Measurements from ENCODE around the gene PPP3CA. TPM values are rescaled to one million over a fixed set of nuclear protein-coding genes. Genes with fewer than 3 reads are reported as not detected.

Gene PPP3CA
- total and polyA plus RNA-seq, 2 of the 8 experiments (the other 6 are each of a cell fraction or from before 2014, with no cell fraction given) = 7.9 to 35.0 TPM

DNA sequence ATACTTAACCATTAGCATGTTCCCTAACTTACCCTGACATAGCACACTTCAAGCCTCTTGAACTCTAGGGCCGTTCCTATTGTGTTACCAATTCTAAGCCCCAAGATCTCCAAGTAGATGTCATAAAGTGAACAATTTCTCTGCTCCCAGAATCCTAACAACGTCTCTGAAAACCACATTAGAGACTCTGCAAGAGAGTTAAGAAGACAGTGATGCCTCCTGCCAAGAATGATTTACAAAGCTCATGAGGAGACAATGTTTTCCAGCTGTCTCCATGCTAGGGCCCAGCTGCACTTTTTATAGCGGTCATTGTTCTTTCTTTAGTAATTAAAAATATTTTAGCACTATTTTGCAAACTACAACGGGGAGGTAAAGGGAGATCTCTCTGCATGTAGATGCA lies 358.4 kb downstream of the PPP3CA start:
- no peak overlapping the region for H2BK20ac ChIP-seq (ENCODE audit: low read length)
- H3K18ac ChIP-seq (ENCODE audit: extremely low read depth, low read length) = no peak overlapping the region
- DNase-seq (ENCODE audit: low read depth in 1 of 2, low spot score in 2 of 2) (no peak), FAIRE-seq (no peak)
- no peak overlapping the region for H3K4ac ChIP-seq (replicated peaks; ENCODE audit: insufficient read length, low read depth, low read length)
- no peak overlapping the region for H3K9ac ChIP-seq (replicated peaks in 1 of 4; ENCODE audit: extremely low read depth in 1 of 4, low read depth in 3 of 4, low read length in 3 of 4)
- H3K4me1 ChIP-seq (replicated peaks in 1 of 4; ENCODE audit: control insufficient read depth in 3 of 4, insufficient read depth in 4 of 4, low read length in 3 of 4) = peaks cover 0 to 11% (median 6%) of the 10 kb centered on the region in 4 experiments; a peak in 2 of 7 replicates
- H2AFZ ChIP-seq (ENCODE audit: low read length) = no peak overlapping the region
- H4K20me1 ChIP-seq (replicated peaks in 1 of 2; ENCODE audit: control insufficient read depth in 1 of 2, insufficient read depth in 2 of 2, low read length in 2 of 2) = no peaks in the 10 kb centered on the region
- no peak overlapping the region for H4K5ac ChIP-seq (ENCODE audit: insufficient read length, low read depth, low read length)
- no peak overlapping the region for H2BK12ac ChIP-seq (ENCODE audit: low read depth, low read length)
- 79% methylated on average over 4 of the region's 4 CpGs; no CpG with 5 or more reads in 1 of the 2 experiments for WGBS, 2 experiments (ENCODE audit: extremely low coverage in 1 of 2, insufficient coverage in 1 of 2, insufficient read length in 1 of 2, insufficient replicate concordance in 2 of 2, low coverage in 1 of 2, low lambda C conversion rate in 2 of 2, missing lambda C conversion rate in 1 of 2)
- no peak overlapping the region for H2BK15ac ChIP-seq (ENCODE audit: low read length)
- no peak overlapping the region for H3K14ac ChIP-seq (ENCODE audit: insufficient read length)
- H2AK5ac ChIP-seq (ENCODE audit: low read depth, low read length) = no peak overlapping the region
- no peak overlapping the region for H4K8ac ChIP-seq (ENCODE audit: extremely low read depth, insufficient read depth, low read length)
- no peaks in the 10 kb centered on the region for H3K23me2 ChIP-seq (ENCODE audit: low read depth, low read length)
- H3K79me1 ChIP-seq (ENCODE audit: low read depth, low read length) = no peaks in the 10 kb centered on the region
- H3K27me3 ChIP-seq (replicated peaks in 1 of 4; ENCODE audit: control insufficient read depth in 3 of 4, extremely low read depth in 1 of 4, insufficient read depth in 3 of 4, low read length in 3 of 4) = no peaks in the 10 kb centered on the region
- no peaks in the 10 kb centered on the region for H3K36me3 ChIP-seq (ENCODE audit: control insufficient read depth in 2 of 4, insufficient read depth in 4 of 4, low read length in 3 of 4)
- H3K56ac ChIP-seq (replicated peaks; ENCODE audit: insufficient read length, low read depth, low read length) = no peak overlapping the region
- H2BK5ac ChIP-seq (ENCODE audit: low read depth, low read length) = no peak overlapping the region
- no peak overlapping the region for H3K4me2 ChIP-seq (ENCODE audit: insufficient read depth in 1 of 2, low read depth in 2 of 2, low read length in 2 of 2)
- H3K23ac ChIP-seq (ENCODE audit: insufficient read length) = no peak overlapping the region
- no peak overlapping the region for H3K27ac ChIP-seq (ENCODE audit: low read depth, low read length)
- no peaks in the 10 kb centered on the region for H3K9me3 ChIP-seq (ENCODE audit: insufficient read depth in 2 of 2, low read depth in 1 of 2, low read length in 1 of 2)
- ChIA-PET POLR2A (ENCODE audit: partially characterized antibody) (no interaction called here), CTCF (ENCODE audit: partially characterized antibody) (no interaction called here)
- no peaks in the 10 kb centered on the region for H3K79me2 ChIP-seq (ENCODE audit: control insufficient read depth in 1 of 2, insufficient read depth in 2 of 2, low read length in 2 of 2)
- no peak overlapping the region for H3K4me3 ChIP-seq (ENCODE audit: extremely low read depth in 1 of 4, insufficient read depth in 2 of 4, low read depth in 3 of 4, low read length in 4 of 4)
- H2BK120ac ChIP-seq (replicated peaks; ENCODE audit: low read depth, low read length) = no peak overlapping the region
- no peak overlapping the region for H4K91ac ChIP-seq (replicated peaks; ENCODE audit: insufficient read length, low read length)
- no peak for TF ChIP-seq ZNF274 (IDR thresholded peaks at IDR 0.05; ENCODE audit: borderline replicate concordance, extremely low read depth, low read length)
- no peak for TF ChIP-seq NRF1 (IDR thresholded peaks at IDR 0.05; ENCODE audit: low read depth, low read length)
- TF ChIP-seq, protein P1, sequence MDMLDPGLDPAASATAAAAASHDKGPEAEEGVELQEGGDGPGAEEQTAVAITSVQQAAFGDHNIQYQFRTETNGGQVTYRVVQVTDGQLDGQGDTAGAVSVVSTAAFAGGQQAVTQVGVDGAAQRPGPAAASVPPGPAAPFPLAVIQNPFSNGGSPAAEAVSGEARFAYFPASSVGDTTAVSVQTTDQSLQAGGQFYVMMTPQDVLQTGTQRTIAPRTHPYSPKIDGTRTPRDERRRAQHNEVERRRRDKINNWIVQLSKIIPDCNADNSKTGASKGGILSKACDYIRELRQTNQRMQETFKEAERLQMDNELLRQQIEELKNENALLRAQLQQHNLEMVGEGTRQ (IDR thresholded peaks at IDR 0.05; ENCODE audit: low read length) = no peak
- no peak for TF ChIP-seq SRF (IDR thresholded peaks at IDR 0.05; ENCODE audit: low read depth, low read length)
- no peak for TF ChIP-seq SP1 (IDR thresholded peaks at IDR 0.05; ENCODE audit: low read depth, low read length)
- TF ChIP-seq SP2 (IDR thresholded peaks at IDR 0.05; ENCODE audit: low read length) = no peak

All from H1 (cell line).